HG02970 (cell line): ENCODE data around the gene WFDC6.

Source experiments
- ATAC-seq: cut with Tn5 transposase; IDR thresholded peaks from one replicate; pipeline ENCODE4 v1.9.1; 2021; ENCODE audit warnings: mild to moderate bottlenecking, moderate library complexity, moderate number of reproducible peaks; ENCODE audit not compliant: unreplicated experiment, low FRiP score

Gene WFDC6

GRCh38 chr20:45523821-45524220 lies 15.5 kb downstream of the WFDC6 start:
- no peak for ATAC-seq

- no peak for ATAC-seq
Measured at GRCh38 chr20:45518282-45518681, 21.0 kb downstream of the WFDC6 start.

DNA sequence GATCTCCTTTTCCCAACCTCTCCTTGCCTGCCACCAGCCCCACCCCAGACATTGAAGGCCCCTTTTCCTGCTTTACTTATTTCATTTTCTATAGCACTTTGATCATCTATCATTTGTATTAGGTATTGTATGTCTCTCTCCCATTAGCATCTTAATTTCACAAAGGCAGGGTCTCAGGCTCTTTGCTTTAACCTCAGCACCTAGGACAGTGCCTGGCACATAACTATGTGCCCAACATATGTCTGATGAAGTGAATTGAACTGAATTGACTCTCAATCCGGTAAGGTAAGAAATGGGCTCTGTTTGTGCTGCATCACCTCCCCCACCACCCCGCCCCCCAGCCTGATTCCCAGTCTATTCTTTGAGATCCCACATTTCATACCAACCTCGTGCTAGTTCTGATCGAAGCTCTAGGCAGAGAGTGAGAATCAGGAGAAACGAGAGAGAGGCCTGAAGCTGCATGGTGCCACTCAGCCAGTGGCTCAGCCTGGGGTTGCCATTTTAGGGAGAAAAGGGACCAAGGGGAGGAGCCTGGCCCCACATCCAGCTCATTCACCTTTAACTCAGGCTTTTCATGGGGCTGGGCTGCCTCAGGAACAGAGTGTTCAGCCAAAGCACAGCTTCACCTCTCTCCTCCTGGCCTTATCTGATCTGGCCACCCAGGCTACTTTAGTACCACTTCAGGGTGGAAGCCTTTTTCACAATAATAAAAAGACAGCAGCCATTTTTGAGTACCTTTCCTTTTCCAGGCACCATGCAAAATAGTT lies 24.0 kb downstream of the WFDC6 start, which contains the start of gene SPINT3:
Gene SPINT3, minus strand, starts transcription at position 476 of the 767 bp plus-strand sequence. Its CDS starts 14 bp downstream, at position 462.
- no peak for ATAC-seq

- no peak for ATAC-seq
Measured at GRCh38 chr20:45510242-45510862, 28.9 kb downstream of the WFDC6 start.

DNA sequence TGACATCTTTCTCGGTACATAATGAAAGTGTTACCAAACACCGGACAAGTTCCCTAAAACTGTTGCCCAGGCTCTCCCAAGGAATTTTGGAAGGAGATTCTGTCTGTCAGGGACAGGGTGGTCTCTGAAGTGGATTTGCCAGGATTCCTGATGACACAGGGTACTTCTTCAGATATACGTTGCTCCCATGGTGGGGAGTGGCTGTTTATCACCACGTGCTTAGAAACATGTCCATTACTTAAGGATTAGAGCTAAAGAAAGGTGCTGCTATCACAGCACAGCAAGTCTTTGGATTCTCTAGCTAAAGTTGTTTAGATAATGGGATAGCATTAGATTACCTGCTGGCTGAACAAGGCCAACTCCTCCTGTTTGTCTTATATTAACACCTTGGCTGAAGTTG lies 30.2 kb downstream of the WFDC6 start:
- no peak for ATAC-seq

DNA sequence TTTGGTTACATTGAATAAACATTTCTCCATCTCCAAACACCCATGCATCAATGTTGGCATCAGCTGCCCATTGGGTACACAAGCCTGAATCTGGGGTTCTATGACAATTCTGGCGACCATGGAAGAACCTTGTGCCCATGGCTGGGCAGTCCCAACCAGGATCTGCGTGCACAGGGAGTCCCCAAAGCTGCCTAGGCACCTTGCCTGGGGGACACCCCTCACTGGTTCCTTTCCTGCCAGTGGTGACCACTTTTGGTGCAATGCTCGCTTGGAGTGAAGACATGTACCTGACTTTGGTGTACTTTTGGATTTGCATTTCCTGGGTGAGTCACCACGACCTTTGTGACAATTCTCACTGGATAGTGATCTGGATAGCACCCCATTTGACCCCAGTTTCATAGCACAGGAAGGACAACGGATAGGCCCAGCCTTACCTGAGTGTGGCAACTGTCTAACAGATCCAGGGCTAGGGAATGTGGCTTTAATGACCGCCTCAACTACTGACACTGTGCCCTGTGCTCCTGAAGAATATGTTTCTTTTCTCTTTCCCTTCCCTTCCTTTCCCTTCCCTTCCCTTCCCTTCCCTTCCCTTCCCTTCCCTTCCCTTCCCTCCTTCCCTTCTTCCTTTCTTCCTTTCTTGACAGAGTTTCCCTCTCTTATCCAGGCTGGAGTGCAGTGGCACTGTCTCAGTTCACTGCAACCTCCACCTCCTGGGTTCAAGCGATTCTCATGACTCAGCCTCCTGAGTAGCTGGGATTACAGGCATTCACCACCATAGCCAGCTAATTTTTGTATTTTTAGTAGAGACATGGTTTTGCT lies 31.0 kb downstream of the WFDC6 start:
- no peak for ATAC-seq

GRCh38 chr20:45507011-45507820 lies 32.1 kb downstream of the WFDC6 start:
- ATAC-seq = no peak

GRCh38 chr20:45506398-45506797 lies 32.9 kb downstream of the WFDC6 start:
- no peak for ATAC-seq

DNA sequence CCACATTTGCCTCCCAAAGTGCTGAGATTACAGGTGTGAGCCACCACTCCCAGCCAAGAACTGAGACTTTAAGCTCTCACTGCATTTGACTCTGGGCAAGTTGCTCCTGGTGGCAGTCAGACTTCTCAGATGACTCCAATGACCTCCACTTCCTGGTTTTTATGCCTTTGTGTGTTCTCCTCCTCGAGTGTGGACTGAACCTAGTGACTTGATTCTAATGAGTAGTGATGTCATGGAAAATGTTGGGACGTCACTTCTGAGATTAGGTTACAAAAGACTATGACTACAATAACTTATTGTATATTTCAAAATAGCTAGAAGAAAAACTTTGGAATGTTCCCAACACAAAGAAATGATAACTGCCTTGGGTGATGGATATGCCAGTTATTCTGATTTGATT lies 35.9 kb downstream of the WFDC6 start:
- ATAC-seq = no peak

DNA sequence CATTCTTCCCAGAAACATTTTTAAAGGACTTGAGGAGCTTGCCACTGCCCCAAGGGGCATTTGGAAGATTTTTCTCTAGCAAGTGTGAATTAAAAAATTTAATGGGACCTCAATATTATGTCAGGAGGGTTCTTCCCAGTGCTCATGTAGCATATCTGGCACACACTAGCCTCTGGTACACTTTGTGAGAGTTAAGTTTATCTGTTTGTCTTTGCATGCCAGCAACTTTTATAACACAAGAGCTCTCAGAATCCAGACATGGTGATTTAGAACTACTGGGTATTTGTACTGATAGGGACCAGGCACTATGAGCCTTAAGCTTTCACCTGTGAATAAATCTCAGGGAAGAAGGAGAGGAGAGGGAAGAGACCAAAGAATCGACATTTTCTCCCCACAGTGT lies 36.7 kb downstream of the WFDC6 start:
- no peak for ATAC-seq

GRCh38 chr20:45501600-45501999 lies 37.7 kb downstream of the WFDC6 start:
- ATAC-seq = no peak

DNA sequence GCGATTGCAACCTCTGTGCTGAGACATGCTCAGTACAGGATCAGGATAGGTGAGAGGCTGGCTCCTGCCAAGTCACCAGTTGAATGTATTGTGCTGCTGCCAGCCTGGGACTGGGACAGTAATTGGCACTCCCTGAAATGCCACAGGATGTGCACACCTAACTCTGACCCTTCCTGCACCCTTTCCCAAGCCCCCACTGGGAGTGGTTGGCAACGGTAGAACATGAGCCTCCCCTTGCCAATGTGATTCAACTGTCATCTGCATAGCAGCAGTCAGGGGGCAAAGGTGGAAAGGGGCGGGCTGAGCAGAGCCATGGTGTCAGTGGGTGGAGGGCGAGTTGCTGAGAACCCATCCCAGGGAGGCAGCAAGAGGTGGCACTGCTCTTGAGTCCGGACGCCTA lies 39.3 kb downstream of the WFDC6 start:
- no peak for ATAC-seq

GRCh38 chr20:45497971-45498494 lies 41.2 kb downstream of the WFDC6 start:
- no peak for ATAC-seq

DNA sequence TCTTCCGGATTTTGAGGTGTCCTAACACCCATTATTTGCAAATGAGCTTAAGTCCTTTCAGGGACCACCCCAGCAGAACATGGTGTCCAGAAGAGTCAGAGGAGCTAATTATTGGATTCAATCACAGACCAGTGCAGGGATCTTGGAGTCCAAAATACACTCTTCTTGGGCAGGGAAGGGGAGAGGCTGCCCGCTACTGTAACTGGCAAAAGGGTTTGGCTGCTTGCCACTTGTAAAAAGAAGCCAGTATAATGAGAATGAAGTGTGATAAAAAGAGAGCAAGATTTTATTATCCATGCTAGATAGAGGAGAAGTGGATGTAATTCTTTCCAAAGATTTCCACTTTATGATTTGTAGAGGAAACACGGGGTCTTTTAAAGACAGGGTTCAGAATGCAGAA lies 43.1 kb downstream of the WFDC6 start:
- ATAC-seq = no peak

DNA sequence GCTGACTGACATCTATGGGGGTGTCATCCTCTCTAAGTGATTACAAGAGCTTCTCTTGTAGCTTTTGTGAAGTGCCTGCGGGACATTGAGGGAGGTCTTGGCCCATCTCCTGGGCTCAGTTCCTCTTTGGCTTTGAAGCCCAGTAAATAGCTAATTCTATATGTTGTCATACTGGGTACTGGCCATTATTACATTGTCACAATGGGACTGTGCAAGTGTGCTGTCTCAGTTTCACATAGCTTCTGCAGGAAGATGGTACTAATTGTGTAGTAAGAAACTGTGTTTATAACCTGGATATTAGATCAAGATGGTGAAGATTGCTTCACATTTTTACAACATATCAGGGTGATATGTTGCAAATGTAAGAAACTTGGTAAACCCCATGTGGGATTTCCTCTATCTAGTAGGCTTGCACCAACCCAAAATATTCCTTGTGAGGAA lies 43.8 kb downstream of the WFDC6 start:
- no peak for ATAC-seq

- no peak for ATAC-seq
Measured at GRCh38 chr20:45489083-45489531, 50.2 kb downstream of the WFDC6 start.

- no peak for ATAC-seq
Measured at GRCh38 chr20:45487231-45487635, 52.0 kb downstream of the WFDC6 start.

DNA sequence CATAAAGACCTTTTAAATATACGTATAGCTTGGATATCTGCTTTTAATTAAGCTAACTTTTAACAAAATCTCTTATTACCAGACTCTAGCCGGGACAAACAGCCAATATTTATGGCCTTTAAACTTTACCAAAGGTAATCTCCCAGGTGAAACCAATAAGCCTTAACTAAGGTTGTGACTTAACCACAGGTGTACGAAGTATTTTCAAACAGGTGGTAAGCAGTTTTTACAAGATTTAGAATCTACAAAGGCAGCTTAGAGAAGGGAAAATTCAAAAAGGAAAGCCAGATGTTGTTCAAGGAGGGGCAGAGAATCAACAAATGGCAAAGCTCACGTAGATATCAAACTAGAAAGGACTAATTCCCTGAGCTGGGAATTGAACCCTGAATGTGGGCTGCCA lies 53.9 kb downstream of the WFDC6 start:
- ATAC-seq = no peak

- ATAC-seq = no peak
Measured at GRCh38 chr20:45484676-45485075, 54.6 kb downstream of the WFDC6 start.
